RPMI8226 (cell line): ENCODE results near the gene MESP1.

Source experiments
- DNase-seq: peaks from one replicate; pipeline ENCODE4 v3.0.0-alpha.2; 2015

Gene MESP1

GRCh38 chr15:89780601-89781000 lies 29.6 kb upstream of the MESP1 start:
- DNase-seq: peak; percentile 20

GRCh38 chr15:89778861-89779260 lies 27.8 kb upstream of the MESP1 start:
- no peak for DNase-seq

- DNase-seq: no peak
Measured at GRCh38 chr15:89777782-89778380, 26.8 kb upstream of the MESP1 start.

GRCh38 chr15:89777073-89777751 lies 26.2 kb upstream of the MESP1 start:
- DNase-seq: no peak

GRCh38 chr15:89776274-89777072 lies 25.4 kb upstream of the MESP1 start, which contains the start of gene MESP2:
MESP2 (plus strand) TSS chr15:89776332; CDS start chr15:89776358, 26 bp downstream.
- DNase-seq: peak; percentile 91

GRCh38 chr15:89775815-89776214 lies 24.8 kb upstream of the MESP1 start:
- no peak for DNase-seq

- no peak for DNase-seq
Measured at GRCh38 chr15:89774492-89774891, 23.4 kb upstream of the MESP1 start.

- peak; percentile 55 for DNase-seq
Measured at GRCh38 chr15:89772932-89773583, 22.0 kb upstream of the MESP1 start.

GRCh38 chr15:89770041-89770440 lies 19.0 kb upstream of the MESP1 start:
- DNase-seq: no peak

GRCh38 chr15:89769366-89769765 lies 18.3 kb upstream of the MESP1 start:
- DNase-seq: no peak

GRCh38 chr15:89768071-89768500 lies 17.0 kb upstream of the MESP1 start:
- peak; percentile 23 for DNase-seq

GRCh38 chr15:89767411-89767915 lies 16.4 kb upstream of the MESP1 start:
- peak; percentile 70 for DNase-seq

- DNase-seq: no peak
Measured at GRCh38 chr15:89766357-89767311, 15.6 kb upstream of the MESP1 start.

- DNase-seq: no peak
Measured at GRCh38 chr15:89765694-89766093, 14.6 kb upstream of the MESP1 start.

- DNase-seq: peak; percentile 73
Measured at GRCh38 chr15:89761929-89762328, 10.9 kb upstream of the MESP1 start.

GRCh38 chr15:89761009-89761831 lies 10.2 kb upstream of the MESP1 start:
- peak; percentile 99 for DNase-seq

- DNase-seq: peak; percentile 86
Measured at GRCh38 chr15:89760303-89761008, 9.4 kb upstream of the MESP1 start.

GRCh38 chr15:89759835-89760234 lies 8.8 kb upstream of the MESP1 start:
- no peak for DNase-seq

- DNase-seq: no peak
Measured at GRCh38 chr15:89758981-89759380, 7.9 kb upstream of the MESP1 start.

- DNase-seq: no peak
Measured at GRCh38 chr15:89758283-89758682, 7.2 kb upstream of the MESP1 start.
